ENCODE measurements around the gene GRK3. TPM values are rescaled to one million over a fixed set of nuclear protein-coding genes. Genes with fewer than 3 reads are reported as not detected.
A peak's percentile ranks its signal among the peaks of the same experiment; 100 is the strongest.
"Not testable (repeated sequence)": the region's sequence is repeated elsewhere in the genome, so short reads cannot be mapped to it uniquely, and the experiment has no call there.

Gene GRK3
- total RNA-seq, 1 donor from 2014 or later: 2.4 TPM

DNA sequence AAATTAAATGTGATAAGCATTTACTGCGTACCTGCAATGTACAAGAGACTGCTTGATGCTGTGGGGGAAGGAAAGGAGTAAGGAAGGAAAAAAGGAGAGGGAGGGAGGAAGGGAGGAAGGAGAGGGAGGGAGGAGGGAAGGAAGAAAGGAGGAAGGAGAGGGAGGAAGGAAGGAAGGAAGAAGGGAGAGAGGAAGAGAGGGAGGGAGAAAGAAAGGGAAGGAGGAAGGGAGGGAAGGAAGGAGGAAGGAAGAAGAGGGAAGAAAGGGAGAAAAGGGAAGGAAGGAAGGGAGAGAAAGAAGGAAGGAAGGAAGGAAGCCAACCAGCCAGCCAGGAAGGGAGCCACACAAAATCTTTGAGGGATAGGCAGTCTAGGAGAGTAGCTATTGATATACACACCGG lies 133.5 kb downstream of the GRK3 start:
- DNase-seq (ENCODE audit: low read depth): no peak

- DNase-seq (ENCODE audit: low read depth): no peak
Observed at GRCh38 chr22:25698461-25698860, 134.0 kb downstream of the GRK3 start.

GRCh38 chr22:25698978-25699377 lies 134.5 kb downstream of the GRK3 start:
- DNase-seq (ENCODE audit: low read depth): no peak

DNA sequence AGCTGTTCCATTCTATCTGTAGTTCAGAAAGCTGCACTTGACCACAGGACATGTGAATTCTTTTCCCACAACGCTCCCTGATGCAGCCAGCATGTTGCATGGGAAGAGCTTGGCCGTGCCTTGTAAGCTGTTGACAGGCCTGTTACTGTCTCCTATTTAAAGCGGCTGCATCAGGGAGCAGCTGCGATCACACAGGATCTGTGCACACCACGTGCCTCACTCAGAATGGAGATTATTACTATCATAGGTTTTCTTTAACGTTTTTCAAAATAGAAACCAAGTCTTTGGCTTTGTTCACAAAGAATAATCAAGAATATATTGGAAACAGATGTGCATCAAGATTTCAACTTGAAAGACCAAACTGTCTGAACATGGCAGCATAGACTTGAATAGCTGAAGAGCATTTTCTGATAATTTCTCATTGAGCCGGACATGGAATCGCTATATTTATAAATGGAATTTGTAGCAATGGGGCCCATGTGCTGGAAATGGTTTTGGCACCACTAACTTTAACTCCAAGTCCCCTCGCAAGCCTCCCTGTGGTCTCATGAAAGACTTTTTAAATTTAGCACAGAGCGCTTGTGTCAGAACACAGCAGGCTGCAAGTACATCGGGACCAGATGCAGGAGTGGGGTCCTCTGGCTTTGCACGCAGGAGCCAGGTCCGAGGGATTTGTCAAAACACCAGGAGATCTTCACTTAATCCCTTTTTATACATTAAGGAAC lies 136.7 kb downstream of the GRK3 start:
- no peak for DNase-seq (ENCODE audit: low read depth)

GRCh38 chr22:25702040-25702439 lies 137.6 kb downstream of the GRK3 start:
- peak; percentile 53 for DNase-seq (ENCODE audit: low read depth)

DNA sequence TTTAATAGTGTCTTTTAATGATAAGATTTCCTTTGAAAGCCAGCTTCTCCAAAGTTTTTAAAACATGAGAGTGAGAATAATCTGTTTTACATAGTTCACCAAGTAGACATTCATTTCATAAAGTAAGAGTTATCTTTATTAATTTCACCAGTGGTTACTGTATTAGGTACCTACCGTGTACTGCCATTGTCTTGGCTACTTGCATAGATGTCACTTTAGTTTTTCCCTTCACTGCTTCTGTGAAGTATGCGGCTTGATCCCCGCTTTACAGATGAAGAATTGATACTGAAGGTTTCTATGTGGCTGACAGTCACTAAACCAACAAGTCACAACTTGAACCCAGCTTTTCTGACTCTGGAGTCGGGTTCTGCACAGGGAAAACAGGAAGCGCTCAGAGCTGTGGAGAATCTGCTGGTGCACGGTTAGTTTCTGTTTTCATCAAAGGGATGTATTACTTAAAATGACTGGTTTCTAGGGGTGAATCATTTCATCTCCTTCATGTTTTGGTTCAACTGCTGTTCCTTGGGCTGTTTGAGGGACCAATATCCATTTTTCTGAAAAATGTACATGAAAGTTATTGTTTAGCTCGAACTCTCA lies 138.2 kb downstream of the GRK3 start:
- DNase-seq (ENCODE audit: low read depth): no peak

GRCh38 chr22:25704701-25705100 lies 140.2 kb downstream of the GRK3 start:
- DNase-seq (ENCODE audit: low read depth): no peak

DNA sequence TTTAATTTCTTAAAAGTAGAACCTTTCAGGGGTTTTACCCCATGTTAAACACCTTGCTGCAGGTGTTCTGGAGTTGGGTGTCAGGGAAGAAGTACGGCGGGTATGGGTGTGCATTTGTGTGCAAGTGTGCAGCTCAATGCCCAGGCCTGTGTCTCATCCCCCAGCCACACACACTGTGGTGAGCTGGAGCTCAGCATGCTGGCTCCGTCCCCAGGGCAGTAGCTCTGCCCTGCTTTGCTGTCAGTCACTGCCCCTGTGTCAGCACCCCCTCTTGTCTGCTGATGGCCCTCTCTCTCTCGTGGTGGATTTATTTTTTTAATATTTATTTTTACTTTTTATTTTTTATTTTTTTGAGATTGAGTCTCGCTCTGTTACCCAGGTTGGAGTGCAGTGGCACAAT lies 141.7 kb downstream of the GRK3 start:
- DNase-seq (ENCODE audit: low read depth): no peak

DNA sequence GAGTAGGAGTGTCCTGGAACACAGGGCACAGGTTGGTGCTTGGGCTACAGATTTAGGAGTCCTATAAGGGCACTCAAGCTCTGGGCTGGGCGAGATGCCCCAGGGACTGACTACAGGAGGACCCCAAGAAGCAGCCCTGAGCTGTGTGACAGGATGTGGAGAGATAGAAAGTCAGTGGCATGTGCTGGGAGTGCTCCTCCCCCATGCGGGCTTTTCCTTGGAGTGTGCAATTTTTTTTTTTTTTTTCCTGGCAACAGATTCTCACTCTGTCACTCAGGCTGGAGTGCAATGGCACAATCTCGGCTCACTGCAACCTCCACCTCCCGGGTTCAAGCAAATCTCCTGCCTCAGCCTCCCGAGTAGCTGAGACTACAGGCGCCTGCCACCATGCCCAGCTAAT lies 144.0 kb downstream of the GRK3 start:
- DNase-seq (ENCODE audit: low read depth): not testable (repeated sequence)

DNA sequence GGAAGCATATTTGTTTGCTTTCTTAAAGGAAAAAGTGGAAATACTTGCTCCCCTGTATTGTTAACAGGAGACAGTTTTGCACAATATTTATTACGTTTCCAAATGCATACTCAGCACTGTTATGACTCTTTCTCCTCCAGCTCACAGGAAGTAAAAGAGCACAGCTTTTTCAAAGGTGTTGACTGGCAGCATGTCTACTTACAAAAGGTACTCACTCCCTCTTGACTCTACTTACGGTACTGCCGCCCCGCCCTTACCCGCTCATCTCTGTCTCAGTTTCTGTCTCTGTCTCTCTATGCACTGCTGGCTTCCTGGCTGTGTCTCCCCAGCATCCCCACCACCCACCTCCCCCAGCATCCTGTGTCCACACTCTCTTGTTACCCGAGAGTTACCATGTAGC lies 145.3 kb downstream of the GRK3 start:
- no peak for DNase-seq (ENCODE audit: low read depth)

DNA sequence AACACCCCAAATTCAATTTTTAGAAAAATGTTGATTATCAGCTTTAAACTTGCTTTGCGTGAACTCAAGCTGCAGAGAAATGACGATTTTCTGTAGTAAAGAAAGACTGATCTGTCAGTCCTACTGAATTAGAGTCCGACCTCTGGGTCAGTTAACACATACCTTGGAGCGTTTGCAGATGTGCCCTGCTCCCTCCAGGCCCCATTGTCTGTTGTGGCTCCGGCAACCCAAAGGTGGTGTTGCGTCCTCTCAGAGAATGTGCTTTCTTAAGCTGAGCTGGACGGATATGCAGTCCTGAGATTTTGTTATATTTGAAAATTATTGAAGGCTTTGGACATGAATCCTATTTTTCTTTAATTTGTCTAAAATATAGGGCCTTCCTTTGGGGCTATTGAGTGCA lies 146.0 kb downstream of the GRK3 start:
- no peak for DNase-seq (ENCODE audit: low read depth)

GRCh38 chr22:25711491-25711890 lies 147.0 kb downstream of the GRK3 start:
- no peak for DNase-seq (ENCODE audit: low read depth)

DNA sequence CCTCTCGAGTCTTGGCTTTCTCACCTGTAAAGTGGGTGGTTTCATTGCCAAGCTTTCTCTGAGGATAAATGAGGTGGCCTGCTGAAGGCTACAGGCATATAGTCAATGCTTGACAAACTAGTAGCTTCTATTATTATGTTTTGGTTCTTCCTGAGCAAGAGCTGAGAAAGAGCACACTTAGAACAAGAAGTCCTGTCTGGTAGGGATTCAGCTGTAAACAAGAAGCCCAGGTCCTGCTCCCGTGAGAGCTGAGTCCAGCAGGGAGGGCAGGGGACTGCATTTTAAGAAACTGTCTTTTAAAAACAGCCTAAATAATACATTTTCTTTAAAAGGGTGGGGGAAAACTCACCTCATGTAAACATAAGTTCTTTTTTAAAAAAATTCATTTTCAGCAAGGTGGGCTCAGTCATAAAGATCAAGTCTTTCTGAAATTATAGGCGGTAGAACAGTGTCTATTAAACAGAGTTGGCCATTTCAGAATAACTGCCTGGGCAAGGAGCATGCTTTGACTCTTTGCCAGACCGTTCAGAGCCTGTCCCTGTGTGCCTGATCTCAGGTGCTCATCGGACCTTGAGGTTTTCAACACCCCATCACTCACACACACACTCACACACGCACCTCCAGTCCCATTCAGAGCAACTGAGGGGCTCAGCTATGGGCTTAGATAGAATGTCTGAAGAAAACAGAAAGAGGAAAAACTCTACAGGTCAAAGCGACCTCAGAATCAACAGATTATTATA lies 148.4 kb downstream of the GRK3 start:
- DNase-seq (ENCODE audit: low read depth): no peak

- no peak for DNase-seq (ENCODE audit: low read depth)
Observed at GRCh38 chr22:25714070-25714469, 149.6 kb downstream of the GRK3 start.

DNA sequence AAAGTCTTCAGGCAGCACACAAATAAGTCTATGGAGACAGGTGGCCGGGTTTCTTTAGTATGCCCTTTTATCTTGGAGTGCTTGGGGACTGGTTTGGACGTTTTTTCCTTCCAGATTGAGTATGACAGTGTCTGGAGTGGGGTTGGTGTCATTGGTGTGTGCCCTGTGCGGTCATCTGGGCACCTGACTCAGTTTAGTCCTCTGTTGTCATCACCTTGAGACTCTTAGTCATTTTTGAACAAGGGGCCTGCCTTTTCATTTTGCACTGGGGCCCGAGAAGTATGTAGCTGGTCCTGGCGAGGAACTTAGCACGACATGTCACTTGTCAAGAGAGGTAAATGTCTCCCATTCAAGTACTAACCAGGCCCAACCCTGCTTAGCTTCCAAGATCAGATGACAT lies 150.3 kb downstream of the GRK3 start:
- DNase-seq (ENCODE audit: low read depth): no peak

GRCh38 chr22:25716637-25717036 lies 152.2 kb downstream of the GRK3 start:
- DNase-seq (ENCODE audit: low read depth): no peak

GRCh38 chr22:25718135-25718840 lies 153.8 kb downstream of the GRK3 start:
- DNase-seq (ENCODE audit: low read depth): no peak

- no peak for DNase-seq (ENCODE audit: low read depth)
Observed at GRCh38 chr22:25722223-25722622, 157.7 kb downstream of the GRK3 start.

GRCh38 chr22:25722626-25723025 lies 158.2 kb downstream of the GRK3 start:
- no peak for DNase-seq (ENCODE audit: low read depth)

- DNase-seq (ENCODE audit: low read depth): no peak
Observed at GRCh38 chr22:25726241-25726640, 161.8 kb downstream of the GRK3 start.

DNA sequence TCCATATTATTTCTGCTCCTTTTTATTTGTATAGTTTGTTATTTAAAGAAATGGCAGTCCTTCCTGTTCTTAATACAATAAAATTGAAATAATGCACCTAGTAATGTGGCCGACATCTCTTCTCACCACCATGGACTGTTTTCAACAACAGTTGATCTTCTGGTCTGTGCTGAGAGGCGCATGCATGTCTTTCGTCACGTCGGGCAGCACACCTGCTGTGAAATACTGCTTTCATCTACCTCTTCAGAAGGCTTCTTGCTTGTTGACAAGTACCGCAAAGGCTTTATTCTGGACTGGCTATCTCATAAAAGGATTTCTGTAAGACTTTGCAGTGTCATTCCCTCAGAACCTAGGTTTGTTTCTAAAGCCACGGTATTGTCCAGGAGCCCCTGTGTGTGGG lies 163.6 kb downstream of the GRK3 start:
- no peak for DNase-seq (ENCODE audit: low read depth)
